HEK293 (cell line): ENCODE results near the gene MCAM.

Source experiments
- CTCF ChIP-seq: fragments of 450-650 bp; formaldehyde crosslinking; IDR thresholded peaks from 2 replicates; pipeline ENCODE4 v1.5.1; 2016; ENCODE audit warnings: missing biosample characterization, missing genetic modification characterization
- PATZ1 ChIP-seq: fragments of 450-650 bp; formaldehyde crosslinking; IDR thresholded peaks from 2 replicates; pipeline ENCODE4 v1.5.1; 2016; ENCODE audit warnings: missing biosample characterization, missing genetic modification characterization
- SETDB1 ChIP-seq: IDR thresholded peaks from one replicate; pipeline ENCODE4 v1.6.1; 2017; ENCODE audit warnings: mild to moderate bottlenecking, low read length, moderate library complexity, mixed read lengths; ENCODE audit not compliant: insufficient read length
- ZNF214 ChIP-seq: fragments of 450-650 bp; formaldehyde crosslinking; IDR thresholded peaks from 2 replicates; pipeline ENCODE4 v1.5.1; 2017; ENCODE audit warnings: missing biosample characterization, mild to moderate bottlenecking, missing genetic modification characterization, borderline replicate concordance
- ZNF24 ChIP-seq: fragments of 450-650 bp; formaldehyde crosslinking; IDR thresholded peaks from 2 replicates; pipeline ENCODE4 v1.5.1; 2016; ENCODE audit warnings: missing biosample characterization, missing genetic modification characterization
- ZNF488 ChIP-seq: fragments of 450-650 bp; formaldehyde crosslinking; IDR thresholded peaks from 2 replicates; pipeline ENCODE4 v1.5.1; 2016; ENCODE audit warnings: missing biosample characterization, missing genetic modification characterization
- ZNF544 ChIP-seq: fragments of 450-650 bp; formaldehyde crosslinking; IDR thresholded peaks from 2 replicates; pipeline ENCODE4 v1.5.0; 2017; ENCODE audit warnings: missing biosample characterization, missing genetic modification characterization
- ZNF654 ChIP-seq: fragments of 450-650 bp; formaldehyde crosslinking; IDR thresholded peaks from 2 replicates; pipeline ENCODE4 v1.5.1; 2016; ENCODE audit warnings: low read depth, missing biosample characterization, missing genetic modification characterization
- ZNF776 ChIP-seq: fragments of 450-650 bp; formaldehyde crosslinking; IDR thresholded peaks from 2 replicates; pipeline ENCODE4 v1.5.0; 2017; ENCODE audit warnings: missing biosample characterization, missing genetic modification characterization, borderline replicate concordance

- TF ChIP-seq ZNF214 (no peak), ZNF544 (tag by site-specific recombination) (no peak), ZNF488 (no peak), ZNF24 (tag by site-specific recombination) (no peak), CTCF (no peak), ZNF776 (tag by site-specific recombination) (no peak), SETDB1 (no peak), PATZ1 (tag by site-specific recombination) (no peak), ZNF654 (no peak)
Measured at GRCh38 chr11:119273721-119274120, 43.2 kb downstream of the MCAM start.
